ENCODE data around the gene CDK9. TPM values are rescaled to one million over a fixed set of nuclear protein-coding genes. Genes with fewer than 3 reads are reported as not detected.

The CDK9 gene
- total and polyA plus RNA-seq, 2 experiments from 2014 or later = 58.5 to 84.3 TPM

- no peak for TF ChIP-seq ZNF462 (CRISPR knock-in tag; IDR thresholded peaks at IDR 0.05)
- no peak for TF ChIP-seq CTCF (conservative IDR thresholded peaks at IDR 0.05; ENCODE audit: low read depth in 2 of 2)
- TF ChIP-seq ZNF114 (CRISPR knock-in tag; IDR thresholded peaks at IDR 0.05) = no peak
- TF ChIP-seq EZH2phosphoT487 (IDR thresholded peaks at IDR 0.05; ENCODE audit: unreplicated experiment) = no peak
- TF ChIP-seq NANOG (IDR thresholded peaks at IDR 0.05; ENCODE audit: borderline replicate concordance) = no peak
- TF ChIP-seq STAT1 (IDR thresholded peaks at IDR 0.05; ENCODE audit: unreplicated experiment) = no peak
- no peak for TF ChIP-seq EZH2 (IDR thresholded peaks at IDR 0.05; ENCODE audit: low read depth, unreplicated experiment)
- no peak for TF ChIP-seq JUNB (IDR thresholded peaks at IDR 0.05; ENCODE audit: unreplicated experiment)
- TF ChIP-seq REST (IDR thresholded peaks at IDR 0.05; ENCODE audit: unreplicated experiment) = no peak
Measured at GRCh38 chr9:127749090-127749787, 36.6 kb upstream of the CDK9 start (continued).
